NCI-H2107 (cell line): ENCODE measurements around the gene CYP26B1.

Experiments used
- DNase-seq: peaks from one replicate; lab custom pipeline; 2025; lab: John Stamatoyannopoulos, UW

Gene CYP26B1

GRCh38 chr2:72147303-72147971 lies at the start of gene CYP26B1:
CYP26B1 (minus strand) TSS chr2:72147862; CDS start chr2:72147834, 28 bp downstream.
- DNase-seq: no peak

- no peak for DNase-seq
Measured at GRCh38 chr2:72193723-72194122, 46.1 kb upstream of the CYP26B1 start.

- no peak for DNase-seq
Measured at GRCh38 chr2:72191441-72191840, 43.8 kb upstream of the CYP26B1 start.

- no peak for DNase-seq
Measured at GRCh38 chr2:72185206-72185605, 37.5 kb upstream of the CYP26B1 start.

GRCh38 chr2:72183466-72183865 lies 35.8 kb upstream of the CYP26B1 start:
- no peak for DNase-seq

- no peak for DNase-seq
Measured at GRCh38 chr2:72183016-72183415, 35.4 kb upstream of the CYP26B1 start.

- DNase-seq: no peak
Measured at GRCh38 chr2:72182547-72182946, 34.9 kb upstream of the CYP26B1 start.

GRCh38 chr2:72181616-72182015 lies 34.0 kb upstream of the CYP26B1 start:
- no peak for DNase-seq

- no peak for DNase-seq
Measured at GRCh38 chr2:72180351-72180750, 32.7 kb upstream of the CYP26B1 start.

GRCh38 chr2:72178551-72178950 lies 30.9 kb upstream of the CYP26B1 start:
- no peak for DNase-seq

- no peak for DNase-seq
Measured at GRCh38 chr2:72176281-72176680, 28.6 kb upstream of the CYP26B1 start.

- DNase-seq: no peak
Measured at GRCh38 chr2:72175636-72176035, 28.0 kb upstream of the CYP26B1 start.

- no peak for DNase-seq
Measured at GRCh38 chr2:72173640-72174321, 26.1 kb upstream of the CYP26B1 start.

- DNase-seq: no peak
Measured at GRCh38 chr2:72172478-72172877, 24.8 kb upstream of the CYP26B1 start.

GRCh38 chr2:72166279-72166678 lies 18.6 kb upstream of the CYP26B1 start:
- DNase-seq: no peak

- DNase-seq: no peak
Measured at GRCh38 chr2:72165792-72166191, 18.1 kb upstream of the CYP26B1 start.

- no peak for DNase-seq
Measured at GRCh38 chr2:72162574-72162973, 14.9 kb upstream of the CYP26B1 start.

GRCh38 chr2:72159211-72159993 lies 11.7 kb upstream of the CYP26B1 start:
- no peak for DNase-seq

GRCh38 chr2:72157871-72158771 lies 10.5 kb upstream of the CYP26B1 start:
- no peak for DNase-seq

GRCh38 chr2:72156872-72157271 lies 9.2 kb upstream of the CYP26B1 start:
- no peak for DNase-seq

- no peak for DNase-seq
Measured at GRCh38 chr2:72155737-72156136, 8.1 kb upstream of the CYP26B1 start.

- DNase-seq: no peak
Measured at GRCh38 chr2:72155151-72155550, 7.5 kb upstream of the CYP26B1 start.
